Stomach (tissue), 4 donors: ENCODE measurements around the gene CCNA1.

ENCODE experiments used
- CTCF ChIP-seq, 7 experiments: fragments of 450-650 bp in 4 of 7; fragments of 200-600 bp in 3 of 7; sonication (generic) in 3 of 7; IDR thresholded peaks; one replicate each; pipeline ENCODE4 v1.5.1; 2016 to 2019; ENCODE audit warnings: antibody characterized with exemption in 7 of 7, control low read depth in 2 of 7, mild to moderate bottlenecking in 1 of 7
- POLR2A ChIP-seq, 4 donors: fragments of 450-650 bp; IDR thresholded peaks; one replicate each; pipeline ENCODE4 v1.6.1; 2016; ENCODE audit warnings: antibody characterized with exemption in 4 of 4, control low read depth in 2 of 4, mild to moderate bottlenecking in 1 of 4, moderate library complexity in 1 of 4
- POLR2AphosphoS5 ChIP-seq, 3 donors: sonication (generic); formaldehyde crosslinking; IDR thresholded peaks; one replicate each; pipeline ENCODE4 v1.6.1; 2016; ENCODE audit warnings: antibody characterized with exemption in 3 of 3

GRCh38 chr13:36405151-36405550 is 27.1 kb upstream of the CCNA1 start:
- TF ChIP-seq POLR2AphosphoS5 (IDR thresholded peaks at IDR 0.05) (no peak), CTCF (IDR thresholded peaks at IDR 0.05) (no peak), POLR2A (IDR thresholded peaks at IDR 0.05) (no peak)
